ENCODE measurements around the gene SHROOM3.

SHROOM3 gene

GRCh38 chr4:76764251-76764650 lies 329.2 kb downstream of the SHROOM3 start:
- TF ChIP-seq ZFX (IDR thresholded peaks at IDR 0.05; ENCODE audit: borderline replicate concordance) (no peak), CTCF (IDR thresholded peaks at IDR 0.05) (no peak)
- H3K27ac ChIP-seq = no peak overlapping the region

DNA sequence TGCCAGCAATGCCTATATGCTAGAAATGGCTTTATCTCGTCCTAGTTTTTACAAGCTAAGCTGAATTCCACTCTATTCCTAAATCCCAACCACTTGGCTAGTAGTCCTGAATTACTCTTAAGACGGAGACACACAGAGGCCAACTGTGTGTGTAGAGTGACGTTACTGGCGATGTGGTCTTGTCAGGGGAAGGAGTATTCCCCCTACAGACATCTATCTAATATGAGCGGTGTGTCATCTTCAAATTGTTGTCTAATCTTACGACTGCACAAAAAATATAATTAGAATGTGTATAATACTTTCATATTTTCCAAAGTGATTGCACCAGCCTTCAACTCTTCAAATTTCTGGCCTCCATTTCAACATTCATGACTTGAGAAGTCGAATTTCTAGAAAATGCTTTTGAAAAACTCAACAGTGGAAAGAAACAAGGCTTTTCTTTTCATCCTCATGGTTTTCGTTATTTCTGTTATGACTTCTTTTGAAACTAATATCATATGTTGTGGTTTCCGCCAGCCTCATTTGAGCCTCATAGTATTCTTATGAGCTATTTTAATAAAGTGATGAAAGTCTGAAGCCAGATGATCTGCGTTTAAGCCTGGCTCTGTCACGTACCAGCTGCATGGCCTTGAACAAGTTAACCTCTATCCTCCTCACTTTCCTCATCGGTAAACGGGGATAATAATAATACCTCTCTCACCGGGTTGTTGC lies 330.6 kb downstream of the SHROOM3 start:
- TF ChIP-seq CTCF (IDR thresholded peaks at IDR 0.05) = no peak
- TF ChIP-seq ZFX (IDR thresholded peaks at IDR 0.05; ENCODE audit: borderline replicate concordance) = no peak
- no peak overlapping the region for H3K27ac ChIP-seq

DNA sequence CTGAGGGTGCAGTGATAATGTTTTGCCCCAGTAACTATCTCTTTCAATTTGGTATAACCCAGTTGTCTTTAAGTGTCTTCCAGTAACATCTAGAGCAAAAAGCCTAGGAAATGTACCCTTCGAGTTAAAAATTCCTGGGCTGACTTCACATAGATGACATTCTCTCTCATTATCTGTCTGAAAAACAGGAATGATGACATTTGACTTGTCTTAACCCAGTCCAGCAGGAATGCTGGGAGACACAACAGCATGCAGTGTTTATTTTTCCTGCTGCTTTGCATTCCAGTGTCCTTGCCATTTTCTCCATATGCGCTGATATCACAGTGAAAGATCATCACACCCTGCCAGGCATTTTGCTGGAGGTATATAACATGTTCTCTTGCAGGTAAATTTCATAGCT lies 333.0 kb downstream of the SHROOM3 start:
- H3K27ac ChIP-seq = no peak overlapping the region
- TF ChIP-seq CTCF (IDR thresholded peaks at IDR 0.05) (no peak), ZFX (IDR thresholded peaks at IDR 0.05; ENCODE audit: borderline replicate concordance) (no peak)

GRCh38 chr4:76772498-76773106 lies 337.6 kb downstream of the SHROOM3 start:
- no peak overlapping the region for H3K27ac ChIP-seq
- TF ChIP-seq CTCF (IDR thresholded peaks at IDR 0.05) = no peak
- no peak for TF ChIP-seq ZFX (IDR thresholded peaks at IDR 0.05; ENCODE audit: borderline replicate concordance)

DNA sequence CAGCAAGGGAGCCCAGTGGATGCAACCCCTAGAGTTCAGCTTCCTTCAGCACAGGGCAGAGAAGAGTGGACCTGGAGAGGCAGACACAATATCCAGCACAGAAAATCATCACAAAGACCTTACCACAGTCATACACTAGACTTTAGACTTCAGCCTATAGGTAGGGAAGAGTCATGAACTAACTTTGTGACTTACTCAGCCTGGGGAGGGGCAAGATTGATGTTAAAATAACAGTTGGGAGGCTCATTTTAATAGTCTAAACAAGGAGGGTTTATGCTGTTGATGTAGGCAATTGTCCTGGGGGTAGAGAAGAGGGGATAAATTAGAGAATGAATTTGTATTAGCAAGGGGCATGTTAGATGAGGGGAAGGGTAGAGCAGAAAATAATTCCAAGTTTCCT lies 338.7 kb downstream of the SHROOM3 start:
- no peak overlapping the region for H3K27ac ChIP-seq
- no peak for TF ChIP-seq CTCF (IDR thresholded peaks at IDR 0.05)
- TF ChIP-seq ZFX (IDR thresholded peaks at IDR 0.05; ENCODE audit: borderline replicate concordance) = no peak

DNA sequence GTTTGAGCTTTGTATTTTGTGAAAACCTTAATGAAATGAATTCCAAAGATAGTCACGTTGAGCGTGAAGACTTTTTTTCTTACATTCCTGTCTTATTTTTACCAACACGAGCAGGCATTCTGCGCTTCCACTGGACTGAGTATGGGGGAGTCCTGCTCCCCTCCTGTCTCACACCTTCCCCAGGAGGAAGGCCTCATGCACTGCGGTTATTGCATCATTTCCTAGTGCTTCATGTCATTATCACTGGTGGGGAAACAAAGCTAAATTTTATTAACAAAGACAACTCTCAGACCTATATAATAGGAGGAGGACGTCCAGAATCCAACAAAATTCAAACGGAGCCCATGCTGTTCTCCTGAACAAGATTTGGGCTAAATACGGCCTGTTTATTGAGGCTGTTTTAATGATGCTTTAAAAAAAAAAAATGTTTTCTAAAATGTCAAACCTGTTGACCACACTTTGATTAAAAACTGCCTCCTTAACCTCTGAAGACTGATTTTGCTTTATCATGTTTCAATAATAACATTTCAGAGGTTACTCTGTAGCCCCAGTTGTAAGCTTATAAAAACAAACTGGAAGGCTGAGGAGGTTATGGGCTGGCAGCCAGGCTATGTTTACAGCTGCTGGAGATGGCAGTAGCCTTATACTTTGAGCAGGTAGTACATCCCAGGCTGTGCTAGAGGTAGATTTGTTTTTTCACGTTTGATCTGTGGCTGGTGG lies 344.9 kb downstream of the SHROOM3 start:
- no peak overlapping the region for H3K27ac ChIP-seq
- TF ChIP-seq ZFX (IDR thresholded peaks at IDR 0.05; ENCODE audit: borderline replicate concordance) (no peak), CTCF (IDR thresholded peaks at IDR 0.05) (no peak)
